Measurements from ENCODE around the gene UNCX. TPM values are rescaled to one million over a fixed set of nuclear protein-coding genes. Genes with fewer than 3 reads are reported as not detected.

UNCX gene
- total and polyA plus RNA-seq, 2 experiments from 2014 or later, result 6.7 to 11.8 TPM

- Histone ChIP-seq H3K27me3 (peaks cover 100% of the 10 kb centered on the region), H3K36me3 (no peaks in the 10 kb centered on the region), H3K27ac (no peak overlapping the region), H3K4me1 (ENCODE audit: low read depth) (no peaks in the 10 kb centered on the region), H3K4me3 (no peak overlapping the region), H3K9me3 (ENCODE audit: low read depth) (no peaks in the 10 kb centered on the region)
- no peak for DNase-seq (ENCODE audit: low read depth in 1 of 2, low spot score in 1 of 2)
- TF ChIP-seq, protein P1, sequence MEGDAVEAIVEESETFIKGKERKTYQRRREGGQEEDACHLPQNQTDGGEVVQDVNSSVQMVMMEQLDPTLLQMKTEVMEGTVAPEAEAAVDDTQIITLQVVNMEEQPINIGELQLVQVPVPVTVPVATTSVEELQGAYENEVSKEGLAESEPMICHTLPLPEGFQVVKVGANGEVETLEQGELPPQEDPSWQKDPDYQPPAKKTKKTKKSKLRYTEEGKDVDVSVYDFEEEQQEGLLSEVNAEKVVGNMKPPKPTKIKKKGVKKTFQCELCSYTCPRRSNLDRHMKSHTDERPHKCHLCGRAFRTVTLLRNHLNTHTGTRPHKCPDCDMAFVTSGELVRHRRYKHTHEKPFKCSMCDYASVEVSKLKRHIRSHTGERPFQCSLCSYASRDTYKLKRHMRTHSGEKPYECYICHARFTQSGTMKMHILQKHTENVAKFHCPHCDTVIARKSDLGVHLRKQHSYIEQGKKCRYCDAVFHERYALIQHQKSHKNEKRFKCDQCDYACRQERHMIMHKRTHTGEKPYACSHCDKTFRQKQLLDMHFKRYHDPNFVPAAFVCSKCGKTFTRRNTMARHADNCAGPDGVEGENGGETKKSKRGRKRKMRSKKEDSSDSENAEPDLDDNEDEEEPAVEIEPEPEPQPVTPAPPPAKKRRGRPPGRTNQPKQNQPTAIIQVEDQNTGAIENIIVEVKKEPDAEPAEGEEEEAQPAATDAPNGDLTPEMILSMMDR (IDR thresholded peaks at IDR 0.05; ENCODE audit: low read depth, low read length), result no peak
These were observed 11.3 kb downstream of the UNCX start for GRCh38 chr7:1243964-1244416.

DNA sequence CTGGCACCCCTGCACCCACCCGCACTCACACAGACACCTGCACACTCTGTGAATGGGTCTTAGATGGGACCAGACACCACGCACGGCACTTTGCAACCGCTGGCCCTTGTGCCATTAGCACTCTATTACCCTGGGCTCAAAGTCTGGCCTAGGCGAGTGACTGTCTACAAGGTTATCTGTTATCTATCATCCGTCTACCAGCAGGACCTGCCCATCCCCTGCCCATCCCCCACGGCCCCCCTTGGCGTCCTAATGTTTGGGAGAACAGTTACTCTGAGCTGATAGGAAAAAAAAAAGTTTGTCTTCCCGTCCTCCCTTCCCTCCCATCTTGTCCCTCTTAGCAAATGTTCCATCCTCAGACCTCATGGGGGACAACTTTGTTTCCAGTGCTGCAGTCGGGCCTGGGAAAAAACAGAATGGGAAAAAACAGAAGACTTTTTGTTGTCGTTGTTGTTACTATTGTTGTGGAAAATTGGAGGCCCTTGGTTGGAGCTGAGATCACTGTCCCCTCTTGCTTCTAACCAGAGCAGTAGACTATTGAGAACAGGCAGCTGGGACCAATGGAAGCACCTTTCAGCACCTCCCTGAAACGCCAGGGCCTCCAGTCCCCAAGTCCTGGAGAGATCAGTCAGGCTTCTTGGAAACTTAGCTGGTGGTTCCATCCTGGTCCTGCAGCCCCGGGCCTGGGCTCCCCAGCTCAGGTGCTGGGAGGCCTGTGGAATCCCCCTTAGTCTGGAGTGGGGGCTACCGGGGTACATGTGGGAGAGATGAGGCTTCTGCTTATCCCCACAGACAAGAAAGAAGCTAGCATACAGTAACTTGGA, 12.2 kb downstream of the UNCX start:
- H3K36me3 ChIP-seq, result no peaks in the 10 kb centered on the region
- H3K27me3 ChIP-seq, result peaks cover 100% of the 10 kb centered on the region
- DNase-seq (ENCODE audit: low read depth in 1 of 2, low spot score in 1 of 2), result no peak
- peaks cover 7% of the 10 kb centered on the region for H3K4me1 ChIP-seq (ENCODE audit: low read depth)
- H3K9me3 ChIP-seq (ENCODE audit: low read depth), result no peaks in the 10 kb centered on the region
- H3K4me3 ChIP-seq, result no peak overlapping the region
- no peak overlapping the region for H3K27ac ChIP-seq
- TF ChIP-seq, protein P1 (IDR thresholded peaks at IDR 0.05; ENCODE audit: low read depth, low read length), result no peak

- DNase-seq (ENCODE audit: low read depth in 1 of 2, low spot score in 1 of 2), result no peak
- Histone ChIP-seq H3K4me3 (no peak overlapping the region), H3K36me3 (no peaks in the 10 kb centered on the region), H3K9me3 (ENCODE audit: low read depth) (no peaks in the 10 kb centered on the region), H3K27me3 (peaks cover 100% of the 10 kb centered on the region), H3K27ac (no peak overlapping the region), H3K4me1 (ENCODE audit: low read depth) (peaks cover 7% of the 10 kb centered on the region)
- TF ChIP-seq, protein P1 (IDR thresholded peaks at IDR 0.05; ENCODE audit: low read depth, low read length), result no peak
These were observed 12.9 kb downstream of the UNCX start for GRCh38 chr7:1245524-1246050.

DNA sequence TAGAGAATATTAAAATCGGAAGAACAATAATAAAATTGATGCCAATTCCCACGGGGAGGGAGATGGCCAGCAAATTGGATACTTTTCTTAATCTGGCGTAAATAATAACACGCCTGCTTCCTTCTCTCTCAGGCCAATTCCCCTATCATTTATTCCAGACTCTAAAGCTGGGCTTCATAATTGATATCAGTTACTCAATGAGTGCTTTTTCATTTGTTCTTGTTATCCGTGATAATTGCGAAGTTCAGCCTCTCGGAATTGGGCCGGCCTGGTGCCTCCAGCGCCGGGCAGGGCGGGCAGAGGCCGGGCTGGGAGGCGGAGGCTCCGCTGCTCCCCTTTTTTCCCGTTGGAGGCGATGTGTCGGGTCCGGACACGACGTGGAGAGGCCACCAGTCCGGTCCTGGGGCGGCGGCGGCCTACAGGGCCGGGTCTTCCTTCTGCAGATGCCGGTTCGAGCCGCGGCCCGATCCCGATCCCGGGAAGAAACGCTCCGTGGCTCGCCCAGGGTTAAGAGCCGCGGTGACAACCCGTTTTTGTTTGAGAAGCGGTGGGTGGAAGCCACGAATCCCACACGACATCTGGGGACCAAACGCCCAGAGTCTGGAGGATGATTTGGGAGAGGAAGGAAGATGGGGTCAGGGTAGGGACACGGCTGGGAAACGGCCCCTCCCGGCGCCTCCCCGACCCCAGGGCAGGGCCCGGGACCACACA, 13.6 kb downstream of the UNCX start:
- Histone ChIP-seq H3K4me1 (ENCODE audit: low read depth) (peaks cover 7% of the 10 kb centered on the region), H3K9me3 (ENCODE audit: low read depth) (no peaks in the 10 kb centered on the region), H3K27ac (no peak overlapping the region), H3K36me3 (no peaks in the 10 kb centered on the region), H3K4me3 (no peak overlapping the region), H3K27me3 (peaks cover 100% of the 10 kb centered on the region)
- no peak for DNase-seq (ENCODE audit: low read depth in 1 of 2, low spot score in 1 of 2)
- TF ChIP-seq, protein P1 (IDR thresholded peaks at IDR 0.05; ENCODE audit: low read depth, low read length), result no peak

DNA sequence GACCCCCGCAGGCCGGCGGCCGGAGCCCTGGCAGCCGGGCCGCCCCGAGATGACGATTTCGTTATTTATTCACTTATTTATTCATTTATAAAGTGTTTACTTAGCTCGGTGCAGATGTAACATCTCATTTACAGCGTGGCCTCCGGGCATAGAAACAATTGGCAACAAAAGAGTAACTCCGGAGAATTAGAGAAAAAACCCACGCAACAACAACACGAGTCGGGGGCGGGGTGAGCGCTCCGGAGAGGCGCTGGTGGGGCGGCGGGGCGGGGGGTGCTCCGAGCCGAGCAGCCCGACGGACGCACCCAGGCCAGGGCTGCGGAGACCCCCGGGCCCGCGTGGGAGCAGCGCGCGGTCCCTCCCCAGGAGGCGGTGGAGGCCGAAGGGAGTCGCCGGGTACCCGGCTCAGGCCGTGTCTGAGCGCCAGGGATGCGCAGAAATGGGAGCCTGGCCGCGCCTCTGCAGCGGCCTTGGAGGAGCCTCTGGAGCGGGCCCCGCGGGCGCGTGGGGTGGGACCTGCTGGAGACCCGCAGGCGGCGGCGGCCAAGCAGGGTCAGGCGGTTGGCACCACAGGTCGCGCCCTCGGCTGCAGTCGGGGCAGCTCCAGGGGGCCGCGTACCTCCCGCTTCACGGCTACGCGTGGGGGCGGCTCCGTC, 14.3 kb downstream of the UNCX start:
- no peak for DNase-seq (ENCODE audit: low read depth in 1 of 2, low spot score in 1 of 2)
- Histone ChIP-seq H3K27ac (no peak overlapping the region), H3K36me3 (no peaks in the 10 kb centered on the region), H3K4me1 (ENCODE audit: low read depth) (peaks cover 7% of the 10 kb centered on the region), H3K9me3 (ENCODE audit: low read depth) (no peaks in the 10 kb centered on the region), H3K4me3 (no peak overlapping the region), H3K27me3 (peaks cover 96% of the 10 kb centered on the region)
- TF ChIP-seq, protein P1 (IDR thresholded peaks at IDR 0.05; ENCODE audit: low read depth, low read length), result no peak

All from cardiac muscle cell (in vitro differentiated cells and primary cell).